Measurements from ENCODE around the gene DNAJB4. TPM values are rescaled to one million over a fixed set of nuclear protein-coding genes. Genes with fewer than 3 reads are reported as not detected.

Gene DNAJB4
- total and polyA plus RNA-seq, 2 of the 8 experiments (the other 6 are each of a cell fraction or from before 2014, with no cell fraction given): 6.6 to 21.8 TPM

GRCh38 chr1:77978969-77979876 is 25.5 kb upstream of the DNAJB4 start, which contains the start of gene FUBP1 (continued):
- no peak for TF ChIP-seq CHD7 (IDR thresholded peaks at IDR 0.05; ENCODE audit: insufficient replicate concordance, low read length)
- peak; percentile 98 for TF ChIP-seq PHF8 (conservative IDR thresholded peaks at IDR 0.05; ENCODE audit: low read depth, low read length)
- no peak for TF ChIP-seq MAFK (IDR thresholded peaks at IDR 0.05; ENCODE audit: low read depth, low read length)
- TF ChIP-seq CBX5 (IDR thresholded peaks at IDR 0.05; ENCODE audit: low read depth, low read length): no peak
- TF ChIP-seq TCF12 (IDR thresholded peaks at IDR 0.05; ENCODE audit: low read depth, low read length): 0 out of 2 replicates have a peak, but pooled peaks have one; percentile 61
- TF ChIP-seq CEBPB (IDR thresholded peaks at IDR 0.05; ENCODE audit: low read depth, low read length): no peak
- peak; percentile 93 for TF ChIP-seq TBP (IDR thresholded peaks at IDR 0.05; ENCODE audit: low read depth, low read length)
- TF ChIP-seq NRF1 (IDR thresholded peaks at IDR 0.05; ENCODE audit: low read depth, low read length): no peak
- TF ChIP-seq NANOG (IDR thresholded peaks at IDR 0.05; ENCODE audit: insufficient read depth, low read depth, low read length, poor library complexity, severe bottlenecking): no peak
- TF ChIP-seq ASH2L (IDR thresholded peaks at IDR 0.05; ENCODE audit: low read length): peak; percentile 87
